NCI-H2196 (cell line): ENCODE results near the gene SH2B2.
A peak's percentile ranks its signal among the peaks of the same experiment; 100 is the strongest.
"Not testable (repeated sequence)": the region's sequence is repeated elsewhere in the genome, so short reads cannot be mapped to it uniquely, and the experiment has no call there.

Source experiments
- DNase-seq: peaks from one replicate; lab custom pipeline; 2025; ENCODE audit not compliant: unreplicated experiment; lab: John Stamatoyannopoulos, UW

The SH2B2 gene

DNA sequence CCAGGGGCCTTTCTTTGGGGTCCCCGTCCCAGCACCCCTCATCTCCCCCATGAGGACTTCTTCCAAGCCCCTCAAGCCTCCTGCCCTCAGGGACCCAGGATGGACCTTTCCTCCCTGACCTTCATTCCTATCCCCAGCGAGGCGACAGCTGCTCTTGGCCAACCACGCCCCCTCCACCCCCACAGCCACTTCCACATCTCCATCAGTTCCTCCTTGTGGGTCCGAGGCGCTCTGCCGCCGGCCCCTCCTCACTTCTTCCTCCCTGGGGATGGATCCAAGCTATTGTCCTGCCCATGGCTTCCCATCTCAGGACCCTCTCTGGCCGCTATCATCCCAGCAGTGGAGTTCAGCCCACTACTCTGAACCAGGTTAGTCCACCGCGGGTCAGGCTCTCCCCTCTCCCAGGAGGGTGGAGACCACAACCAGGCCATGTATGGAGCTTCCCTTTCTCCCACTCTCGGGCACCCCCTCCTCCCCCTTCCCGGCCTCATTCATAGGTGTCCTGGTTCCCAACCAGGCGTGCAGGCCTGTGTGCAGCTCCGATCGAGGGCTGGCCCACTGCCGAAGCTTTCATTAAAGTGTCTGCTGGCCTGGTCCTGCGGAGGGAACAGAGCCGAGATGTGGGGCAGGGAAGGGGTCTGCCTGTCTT is 1.7 kb upstream of the SH2B2 start:
- DNase-seq, result no peak

DNA sequence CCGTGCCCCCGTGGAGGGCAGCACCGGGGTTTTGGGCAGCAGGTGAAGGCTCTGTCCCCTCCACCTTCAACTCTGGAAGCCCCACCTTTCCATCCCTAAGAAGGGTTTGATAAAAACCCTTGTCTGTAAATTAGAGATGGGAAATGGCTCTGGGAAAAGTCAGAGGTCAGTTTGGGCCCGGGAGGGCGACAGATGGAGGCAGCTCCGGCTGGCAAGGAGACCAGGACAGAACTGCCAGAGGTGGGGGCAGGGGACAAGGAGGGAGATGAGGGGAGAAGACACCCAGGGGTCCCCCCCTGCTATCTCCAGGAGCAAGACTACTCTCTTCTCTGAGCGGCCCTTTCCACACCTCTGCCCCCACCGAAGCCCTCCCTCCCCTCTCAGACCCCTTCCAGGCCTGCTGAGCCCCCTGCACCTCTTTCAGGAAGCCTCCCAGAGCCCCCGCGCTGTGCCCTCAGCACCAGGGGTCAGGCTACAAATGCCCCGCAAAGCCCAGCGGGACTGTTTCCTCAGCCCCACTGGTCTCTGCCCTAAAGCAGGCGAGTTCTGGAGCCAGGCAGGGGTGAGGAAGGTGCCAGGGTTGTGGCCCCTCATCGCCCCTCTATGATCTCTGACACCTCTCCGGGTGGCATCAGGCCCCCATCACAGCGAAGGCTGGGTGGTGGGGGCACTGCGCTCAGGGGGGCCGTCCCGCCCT is 980 bp upstream of the SH2B2 start:
- DNase-seq, result no peak

DNA sequence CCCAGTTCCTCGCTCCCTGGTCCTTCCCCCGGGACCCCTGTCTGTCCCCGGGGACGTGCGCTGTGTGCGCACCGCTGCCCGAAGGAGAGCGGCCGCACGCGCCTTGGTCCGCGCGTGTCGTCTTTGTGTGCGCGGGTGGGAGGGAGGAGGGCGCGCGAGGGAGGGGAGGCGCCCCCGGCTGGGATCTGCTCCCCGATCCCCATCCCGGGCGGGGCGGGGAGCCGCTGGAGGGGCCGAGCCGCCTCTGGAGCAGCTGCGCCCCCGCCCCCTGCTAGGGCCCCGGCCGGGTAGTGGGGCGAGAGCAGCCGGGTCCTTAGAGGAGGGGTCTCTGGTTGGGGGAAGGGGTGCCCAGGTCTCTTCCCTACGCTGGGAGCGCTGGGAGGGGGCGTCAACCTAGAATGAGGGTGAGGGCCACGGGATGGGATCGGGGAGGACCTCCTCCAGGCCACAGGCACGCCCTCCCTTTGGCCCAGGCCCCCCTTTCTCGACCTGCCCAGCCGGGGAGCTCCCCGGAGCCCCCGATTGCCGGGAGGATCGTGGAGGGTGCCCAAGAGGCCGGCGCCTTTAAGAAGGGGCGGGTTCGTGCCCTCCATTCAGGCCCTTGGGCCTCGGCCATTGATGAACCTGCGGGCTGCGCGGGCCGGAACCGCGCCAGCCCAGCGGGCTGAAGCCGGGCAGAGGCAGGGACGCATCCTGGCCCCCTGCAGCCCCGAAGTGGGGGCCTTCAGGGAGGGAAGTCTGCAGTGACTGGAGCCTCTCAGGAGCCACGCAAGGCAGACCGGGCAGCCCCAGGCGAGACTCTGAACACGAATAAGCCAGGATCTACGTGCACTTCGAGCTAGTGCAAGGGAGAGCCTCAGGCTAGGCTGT is 678 bp downstream of the SH2B2 start:
- DNase-seq, result peak; percentile 13

DNA sequence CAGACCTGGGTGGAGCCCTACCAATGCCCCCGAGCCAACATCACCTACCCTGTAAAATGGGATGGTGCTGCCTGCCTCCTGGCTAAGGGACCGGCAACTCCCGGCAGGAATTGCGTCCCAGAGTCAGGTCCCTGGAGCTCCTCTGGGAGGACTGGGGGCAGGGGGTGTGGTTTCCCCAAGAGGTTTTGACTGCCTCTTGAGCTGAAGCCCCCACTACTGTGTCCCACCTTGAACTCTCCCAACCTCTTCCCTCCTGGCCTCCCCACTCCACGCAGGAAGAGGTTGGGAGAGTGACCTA is 1.3 kb downstream of the SH2B2 start:
- no peak for DNase-seq

DNA sequence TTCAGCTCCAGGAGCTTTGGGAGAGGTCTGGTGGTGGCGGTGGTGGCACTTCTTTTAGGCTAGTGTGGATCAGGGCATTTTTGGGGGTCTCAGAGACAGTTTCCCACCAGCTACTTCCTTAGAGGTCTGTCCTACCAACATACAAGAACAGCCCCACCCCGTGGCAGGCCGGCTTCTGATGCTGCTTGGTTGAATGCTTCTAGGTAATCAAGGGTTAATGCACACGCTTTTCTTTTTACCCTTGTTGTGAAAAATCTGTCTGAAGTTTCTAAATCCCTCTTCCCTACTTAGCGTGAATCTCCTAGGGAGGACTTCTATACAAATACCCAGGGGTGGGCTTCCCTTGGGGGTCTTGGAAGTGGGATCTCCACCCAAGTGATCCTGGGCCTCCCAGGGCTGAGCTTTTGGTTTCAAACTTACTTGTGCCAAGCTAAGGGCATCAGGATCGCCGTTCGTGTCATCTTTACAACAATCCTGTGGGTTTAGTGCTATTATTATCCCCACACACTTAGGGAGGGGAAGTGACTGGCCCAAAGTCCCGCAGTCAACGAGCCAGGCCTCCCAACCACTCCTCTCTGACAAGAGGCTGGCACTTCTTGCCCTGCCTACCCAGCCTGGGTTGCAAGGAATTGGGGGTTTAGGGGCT is 1.7 kb downstream of the SH2B2 start:
- DNase-seq, result no peak

DNA sequence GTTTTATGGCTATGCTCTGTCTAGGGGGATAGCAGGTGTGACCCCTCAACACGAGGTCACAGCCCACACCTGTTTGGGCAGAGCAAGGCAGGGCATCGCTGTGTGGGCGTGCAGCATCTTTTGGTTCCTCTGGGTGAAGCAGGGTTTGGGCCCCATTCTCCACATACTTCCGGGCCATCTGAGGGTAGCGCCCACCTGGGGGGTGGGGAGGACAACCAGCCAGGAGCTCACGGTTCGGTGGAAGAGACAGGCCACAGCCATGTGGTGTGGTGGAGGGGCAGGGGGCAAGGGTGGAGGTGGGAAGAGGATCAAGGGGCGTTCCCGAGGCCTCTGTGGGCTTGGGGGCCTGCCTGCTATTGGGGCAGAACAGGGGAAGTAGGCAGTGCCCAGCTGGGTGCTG is 2.4 kb downstream of the SH2B2 start:
- no peak for DNase-seq

DNA sequence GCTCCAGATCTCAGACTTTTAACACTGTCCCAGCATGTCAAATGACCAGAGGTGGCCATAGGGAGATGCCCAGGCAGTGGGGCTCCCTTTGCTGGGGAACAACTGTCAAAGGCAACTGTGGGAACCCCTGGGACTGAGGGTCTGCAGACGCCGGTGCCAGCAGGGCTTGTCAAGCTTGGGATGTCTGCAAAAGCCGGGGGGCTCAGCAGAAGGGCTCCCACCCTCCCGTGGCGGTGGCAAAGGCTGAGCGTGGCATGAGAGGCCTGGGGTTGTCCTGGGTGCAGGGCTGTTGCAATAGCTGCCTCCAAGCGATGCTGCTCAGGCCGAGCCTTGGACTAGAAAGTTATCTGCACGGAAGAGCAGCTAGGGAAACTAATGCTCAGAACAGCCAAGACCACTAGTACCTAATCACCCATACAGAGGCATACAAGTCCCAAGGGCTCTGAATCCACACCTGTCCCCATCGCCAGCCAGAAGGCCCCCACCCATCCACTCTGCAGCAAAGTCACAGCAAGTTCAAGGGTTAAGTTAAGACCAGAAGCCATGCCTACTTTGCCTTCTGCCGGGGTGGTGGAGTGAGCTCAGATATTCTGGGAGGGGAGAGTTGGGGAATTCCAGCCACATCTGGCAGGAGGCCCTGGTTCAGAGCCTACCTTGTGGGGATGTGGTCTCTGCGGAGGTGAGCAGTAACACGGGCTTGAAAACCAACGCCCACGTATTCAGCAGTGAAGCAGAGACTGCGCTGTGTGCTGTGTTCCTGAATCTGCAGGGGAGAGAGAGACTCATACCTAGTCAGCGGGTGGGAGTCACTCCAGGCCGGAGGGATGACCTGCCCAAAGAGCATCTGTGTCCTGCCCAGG is 4.6 kb downstream of the SH2B2 start:
- no peak for DNase-seq

DNA sequence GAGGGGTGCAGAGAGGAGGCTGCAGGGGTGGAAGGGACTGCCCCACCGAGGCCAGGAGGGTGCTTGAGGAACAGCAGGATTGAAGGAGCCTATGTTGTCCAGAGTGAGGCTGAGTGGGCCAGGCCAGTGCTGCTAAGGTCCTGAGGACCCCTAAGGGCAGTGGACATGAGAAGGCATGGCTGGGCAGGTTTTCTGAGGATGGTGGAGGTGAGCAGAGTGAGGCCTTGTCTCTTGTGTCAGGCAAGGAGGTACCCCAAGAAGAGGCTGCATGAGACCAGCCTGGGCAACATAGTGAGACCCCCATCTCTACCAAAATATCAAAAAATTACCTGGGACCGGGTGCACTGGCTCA is 5.2 kb downstream of the SH2B2 start:
- DNase-seq, result no peak

DNA sequence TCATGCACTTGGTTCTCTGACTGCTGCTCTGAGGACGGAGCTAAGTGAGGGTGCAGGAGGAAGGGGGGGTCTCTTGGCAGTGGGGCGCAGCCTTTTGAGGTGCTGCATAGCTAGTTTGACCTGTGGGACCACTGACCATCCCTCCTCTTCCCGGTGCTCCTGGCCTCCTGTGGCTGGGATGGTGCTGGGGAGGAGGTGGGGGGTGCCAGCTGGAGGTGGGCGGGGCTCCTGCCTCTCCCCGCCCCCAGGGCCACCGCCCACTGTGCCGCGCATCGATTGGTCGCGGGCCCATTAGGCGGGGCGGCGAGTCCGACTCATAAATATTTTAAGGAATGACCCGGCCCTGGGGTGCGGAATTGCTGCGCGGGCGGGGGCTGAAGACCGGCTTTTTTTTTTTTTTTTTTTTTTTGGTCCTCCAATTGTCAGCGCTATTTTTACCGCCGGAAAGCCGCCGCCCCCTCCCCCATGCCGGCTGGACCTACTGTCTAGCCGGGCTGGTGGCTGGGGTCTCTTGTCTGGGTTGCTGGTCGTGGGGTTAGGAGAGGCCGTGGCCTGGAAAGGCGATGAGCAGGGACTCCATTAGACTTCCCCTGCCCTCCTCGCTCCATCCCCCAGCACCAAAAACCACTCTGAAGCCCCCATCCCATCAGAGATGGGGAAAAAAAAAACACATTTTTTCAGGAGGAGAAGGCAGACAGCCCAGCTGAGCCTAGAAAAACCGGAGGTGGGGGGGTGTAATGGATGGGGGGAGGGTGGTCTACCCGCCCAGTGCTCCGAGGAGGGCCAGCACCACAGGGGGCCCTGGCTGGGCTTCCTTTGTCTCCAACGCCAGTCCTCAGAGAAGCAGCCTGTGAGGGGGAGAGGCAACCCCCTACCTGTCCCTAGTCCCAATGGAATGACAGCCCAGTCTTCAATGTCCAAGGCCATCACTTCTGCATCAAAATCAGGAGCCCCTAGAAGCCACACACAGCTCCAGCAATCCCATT is 6.4 kb downstream of the SH2B2 start:
- DNase-seq, result no peak

DNA sequence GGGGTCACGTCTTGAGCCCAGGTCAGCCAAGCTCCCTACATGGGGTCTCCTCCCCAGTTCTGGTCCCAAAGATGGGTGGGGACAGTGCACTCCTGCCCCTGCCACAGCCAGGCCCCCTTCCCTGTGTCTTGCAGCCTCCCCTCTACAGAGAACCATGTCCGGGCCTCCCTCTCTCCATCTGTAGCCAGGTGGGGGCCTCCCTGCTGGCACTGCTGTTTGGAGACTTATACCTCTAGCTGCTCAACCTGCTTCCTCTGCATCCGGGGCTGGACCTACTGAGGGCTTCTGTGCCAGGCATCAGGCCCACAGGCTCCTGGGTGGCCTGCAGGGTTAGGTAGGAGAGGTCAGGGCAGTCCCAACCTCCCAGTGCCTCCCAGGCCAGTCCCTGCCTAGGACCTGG is 7.9 kb downstream of the SH2B2 start:
- DNase-seq, result no peak

DNA sequence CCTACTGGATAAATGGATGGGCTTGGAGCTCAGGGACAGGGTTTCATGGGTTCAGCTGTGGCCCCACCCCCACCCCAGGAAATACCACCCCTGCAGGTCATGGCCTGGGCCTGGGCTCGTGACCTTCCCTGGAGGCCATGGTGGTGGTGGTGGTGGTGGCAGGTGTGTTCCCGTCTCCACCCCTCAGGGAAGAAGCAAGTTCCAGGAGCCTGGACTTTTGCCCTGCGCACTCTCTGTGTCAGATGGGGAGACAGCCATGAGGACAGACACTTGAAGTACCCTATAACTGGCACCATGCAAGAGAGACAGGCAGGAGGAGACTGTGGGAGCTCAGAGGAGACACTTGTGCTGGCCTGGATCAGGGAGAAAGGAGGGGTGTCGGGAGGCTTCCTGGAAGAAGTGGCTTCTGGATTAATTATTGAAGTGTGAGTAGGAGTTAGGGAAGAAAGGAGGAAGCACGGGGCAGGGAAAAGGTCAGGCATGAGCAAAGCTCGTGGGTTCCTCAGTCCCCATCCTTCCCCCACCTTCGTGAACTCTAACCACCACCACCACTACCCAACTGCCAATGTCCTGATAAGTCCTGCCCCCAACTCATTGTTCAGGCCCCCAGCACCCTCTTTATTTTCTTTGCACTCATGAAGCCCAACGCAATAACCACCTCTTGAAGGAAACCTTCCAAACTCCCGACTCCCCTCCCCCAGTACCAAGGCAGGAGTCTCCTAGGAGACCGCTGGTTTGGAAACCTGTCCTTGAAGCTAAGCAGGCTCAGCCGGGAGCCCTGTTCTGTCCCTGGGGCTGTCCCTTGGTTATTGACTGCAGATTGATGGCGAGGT is 8.9 kb downstream of the SH2B2 start:
- DNase-seq, result no peak

DNA sequence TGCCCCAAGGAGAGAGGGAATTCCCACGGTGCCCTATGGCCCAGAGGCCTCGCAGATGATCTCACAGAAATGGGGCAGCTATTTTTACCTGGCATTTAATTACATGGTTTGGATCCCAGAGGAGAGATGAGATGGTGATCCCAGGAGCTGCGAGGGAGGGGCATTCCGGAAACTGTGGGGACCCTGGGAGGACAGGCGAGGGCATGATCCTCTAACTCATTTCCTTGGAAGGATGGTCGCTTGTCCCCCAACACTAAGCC is 9.4 kb downstream of the SH2B2 start:
- no peak for DNase-seq

DNA sequence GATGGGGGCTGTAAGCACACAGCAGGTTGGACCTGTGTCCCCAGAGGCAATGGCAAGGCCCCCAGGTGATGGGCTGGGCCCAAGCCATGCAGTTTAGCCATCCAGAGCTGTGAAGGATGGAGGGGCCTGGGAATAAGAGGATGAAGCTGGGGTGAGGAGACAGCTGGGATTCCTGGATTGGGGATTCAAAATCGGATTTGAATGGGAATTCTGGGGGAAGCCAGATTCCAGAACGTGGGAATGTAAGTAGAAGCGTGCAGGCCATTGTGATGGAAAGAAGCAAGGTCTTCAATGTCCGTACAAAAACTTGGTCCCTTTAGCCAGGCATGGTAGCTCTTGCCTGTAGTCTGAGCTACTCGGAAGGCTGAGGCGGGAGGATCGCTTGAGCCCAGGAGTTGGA is 9.8 kb downstream of the SH2B2 start:
- DNase-seq, result no peak

DNA sequence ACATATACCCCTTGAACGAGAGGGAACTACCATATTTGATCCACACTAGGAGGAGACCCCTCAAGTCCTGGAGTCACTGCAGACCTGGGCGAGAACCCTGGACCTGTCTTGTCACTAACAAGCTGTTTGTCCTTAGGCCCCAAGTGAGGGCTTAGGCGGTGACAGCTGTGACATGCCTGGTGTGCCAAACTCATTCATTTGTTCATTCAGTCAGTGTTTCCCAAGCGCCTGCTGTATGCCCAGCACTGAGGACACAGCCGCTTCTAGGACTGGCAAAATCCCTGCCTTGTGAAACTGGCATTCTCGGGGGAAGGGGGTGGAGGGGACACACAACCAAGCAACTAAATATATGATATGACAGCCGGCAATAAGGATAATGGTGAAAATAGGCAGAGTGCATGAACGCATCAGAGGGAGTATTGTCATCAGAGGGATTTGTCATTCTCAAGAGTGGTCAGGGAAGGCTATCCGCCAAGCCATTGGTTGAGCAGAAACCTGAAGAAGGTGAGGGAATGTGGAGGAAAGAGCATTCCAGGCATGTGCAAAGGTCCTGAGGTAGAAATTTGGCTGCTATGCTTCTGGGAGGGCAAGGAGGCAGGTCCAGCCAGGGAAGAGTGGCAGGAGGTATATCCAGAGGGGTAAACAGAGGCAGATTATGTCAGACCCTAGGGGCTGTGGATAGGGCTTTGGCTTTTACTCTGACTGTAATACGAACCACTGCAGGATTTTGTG is 11.0 kb downstream of the SH2B2 start:
- no peak for DNase-seq

DNA sequence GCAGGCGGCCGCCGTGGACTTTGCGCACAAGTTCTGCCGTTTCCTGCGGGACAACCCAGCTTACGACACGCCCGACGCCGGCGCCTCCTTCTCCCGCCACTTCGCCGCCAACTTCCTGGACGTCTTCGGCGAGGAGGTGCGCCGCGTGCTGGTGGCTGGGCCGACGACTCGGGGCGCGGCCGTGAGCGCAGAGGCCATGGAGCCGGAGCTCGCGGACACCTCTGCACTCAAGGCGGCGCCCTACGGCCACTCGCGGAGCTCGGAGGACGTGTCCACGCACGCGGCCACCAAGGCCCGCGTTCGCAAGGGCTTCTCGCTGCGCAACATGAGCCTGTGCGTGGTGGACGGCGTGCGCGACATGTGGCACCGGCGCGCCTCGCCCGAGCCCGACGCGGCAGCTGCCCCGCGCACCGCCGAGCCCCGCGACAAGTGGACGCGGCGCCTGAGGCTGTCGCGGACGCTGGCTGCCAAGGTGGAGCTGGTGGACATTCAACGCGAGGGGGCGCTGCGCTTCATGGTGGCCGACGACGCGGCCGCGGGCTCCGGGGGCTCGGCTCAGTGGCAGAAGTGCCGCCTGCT is 14.1 kb downstream of the SH2B2 start:
- no peak for DNase-seq

DNA sequence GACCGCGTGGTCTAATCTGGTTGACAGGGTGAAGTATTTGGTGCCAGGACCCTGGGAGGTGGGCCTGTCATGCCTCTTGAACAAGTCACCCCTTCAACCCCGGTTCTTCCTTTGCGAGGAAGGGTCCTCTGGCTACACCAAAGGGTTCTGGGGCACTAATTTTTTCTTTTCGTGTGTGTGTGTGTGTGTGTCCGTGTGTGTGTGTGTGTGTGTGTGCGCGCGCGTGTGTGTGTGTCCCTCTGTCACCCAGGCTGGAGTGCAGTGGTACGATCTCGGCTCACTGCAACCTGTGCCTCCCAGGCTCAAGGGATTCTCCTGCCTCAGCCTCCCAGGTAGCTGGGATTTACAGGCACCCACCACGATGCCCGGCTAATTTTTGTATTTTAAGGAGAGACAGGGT is 14.7 kb downstream of the SH2B2 start:
- not testable (repeated sequence) for DNase-seq

DNA sequence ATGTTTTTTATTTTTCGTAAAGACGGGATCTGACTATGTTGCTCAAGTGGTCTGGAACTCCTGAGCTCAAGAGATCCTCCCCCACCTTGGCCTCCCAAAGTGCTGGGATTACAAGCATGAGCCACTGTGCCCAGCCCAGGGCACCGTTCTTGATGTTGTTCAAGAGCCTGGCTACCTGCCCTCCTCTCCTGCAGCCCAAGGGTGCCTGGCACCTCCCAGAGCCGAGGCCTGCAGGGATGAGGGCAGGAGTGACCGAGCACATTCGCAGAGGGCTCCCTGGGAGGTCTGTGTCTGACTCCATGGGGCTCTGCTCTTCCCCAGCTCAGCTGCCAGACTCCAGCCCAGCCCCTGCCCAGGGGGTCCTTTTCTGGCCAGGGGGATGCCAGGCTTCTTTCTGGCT is 15.4 kb downstream of the SH2B2 start:
- no peak for DNase-seq
